Skin of body (tissue), 2 donors: Measurements from ENCODE around the gene RPUSD4. TPM values are rescaled to one million over a fixed set of nuclear protein-coding genes. Genes with fewer than 3 reads are reported as not detected.

Experiments used
- DNase-seq: peaks from one replicate; lab custom pipeline; 2025; lab: John Stamatoyannopoulos, UW
- total RNA-seq: library from RNA; depleted of rRNA; stranded (reverse); fragments of >200 nt; gene quantifications from one replicate; pipeline ENCODE4 v1.2.3, GENCODE V29; 2014

RPUSD4 gene
- total RNA-seq, 1 donor from 2014 or later, result 25.0 TPM

GRCh38 chr11:126214441-126214840 lies 3.0 kb upstream of the RPUSD4 start:
- DNase-seq, result no peak

- DNase-seq, result no peak
Observed at GRCh38 chr11:126212089-126212660, 725 bp upstream of the RPUSD4 start.

DNA sequence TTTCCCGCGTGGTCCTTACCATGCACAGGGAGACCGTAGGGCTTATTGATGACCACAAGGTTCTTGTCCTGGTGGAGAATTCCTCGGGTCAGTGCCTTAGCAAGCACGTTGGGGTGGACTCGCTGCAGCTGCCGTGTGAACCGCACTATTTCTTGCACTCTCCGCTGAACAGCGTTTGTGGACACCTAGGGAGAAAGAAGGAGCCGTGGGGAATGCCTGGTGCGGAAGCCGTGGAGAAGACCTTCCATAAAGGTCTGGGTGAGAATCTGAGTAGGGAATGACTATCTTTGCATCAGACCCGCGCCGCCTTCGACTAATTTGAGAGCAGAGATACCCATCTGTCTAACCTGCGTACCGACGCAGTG lies 597 bp downstream of the RPUSD4 start:
- no peak for DNase-seq

DNA sequence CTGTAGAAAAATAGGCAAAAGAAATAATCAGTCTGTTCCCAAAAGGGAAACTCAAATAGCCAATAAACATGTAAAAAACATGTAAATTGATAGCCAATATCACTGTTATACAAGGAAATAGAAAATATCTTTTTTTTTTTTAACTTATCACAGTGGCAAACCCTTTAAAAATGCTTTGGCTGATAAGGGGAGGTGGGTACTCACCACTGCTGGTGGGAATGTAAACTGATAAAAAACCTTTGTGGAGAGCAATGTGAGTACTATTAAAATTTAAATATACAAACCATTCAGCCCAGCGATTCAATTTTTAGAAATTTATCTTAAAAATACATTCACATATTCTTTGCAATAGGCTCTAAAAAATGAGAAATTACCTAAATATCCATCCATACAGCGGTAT lies 3.6 kb downstream of the RPUSD4 start:
- DNase-seq, result no peak

GRCh38 chr11:126205359-126205758 lies 6.1 kb downstream of the RPUSD4 start:
- no peak for DNase-seq

DNA sequence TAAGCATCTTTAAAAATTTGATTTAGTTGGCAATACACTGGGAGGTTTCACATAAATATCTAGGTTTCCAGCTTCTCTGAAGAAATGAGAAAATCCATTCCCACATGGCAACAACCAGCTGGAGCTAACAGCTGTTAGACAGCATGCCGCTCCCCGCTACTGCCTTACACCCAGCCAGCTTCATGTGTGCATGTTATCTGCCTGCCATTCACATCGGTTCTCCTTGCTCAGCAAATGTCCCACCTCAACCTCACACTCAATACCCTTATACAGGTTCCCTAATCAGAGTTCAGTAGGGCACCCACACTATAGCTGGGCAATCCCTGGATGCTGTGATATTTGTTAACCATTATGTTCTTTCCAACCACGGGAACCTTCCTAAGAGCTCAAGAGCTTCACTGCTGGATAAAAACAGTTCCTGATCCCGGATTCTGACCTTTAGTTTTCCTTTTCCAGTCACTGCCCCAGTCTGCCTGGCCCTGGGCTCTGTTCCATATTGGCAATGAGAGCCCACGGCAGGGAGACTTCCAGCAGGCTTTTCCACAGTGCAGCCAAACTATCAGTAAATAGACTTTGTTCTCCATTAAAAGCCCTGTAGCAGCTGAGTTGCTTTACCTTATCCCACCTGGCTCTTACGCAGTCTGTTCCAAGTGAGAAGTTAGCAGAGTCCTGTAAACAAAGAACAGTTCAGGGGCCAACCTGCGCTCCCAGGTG lies 8.6 kb downstream of the RPUSD4 start:
- DNase-seq, result no peak

- no peak for DNase-seq
Observed at GRCh38 chr11:126198648-126199047, 12.8 kb downstream of the RPUSD4 start.

DNA sequence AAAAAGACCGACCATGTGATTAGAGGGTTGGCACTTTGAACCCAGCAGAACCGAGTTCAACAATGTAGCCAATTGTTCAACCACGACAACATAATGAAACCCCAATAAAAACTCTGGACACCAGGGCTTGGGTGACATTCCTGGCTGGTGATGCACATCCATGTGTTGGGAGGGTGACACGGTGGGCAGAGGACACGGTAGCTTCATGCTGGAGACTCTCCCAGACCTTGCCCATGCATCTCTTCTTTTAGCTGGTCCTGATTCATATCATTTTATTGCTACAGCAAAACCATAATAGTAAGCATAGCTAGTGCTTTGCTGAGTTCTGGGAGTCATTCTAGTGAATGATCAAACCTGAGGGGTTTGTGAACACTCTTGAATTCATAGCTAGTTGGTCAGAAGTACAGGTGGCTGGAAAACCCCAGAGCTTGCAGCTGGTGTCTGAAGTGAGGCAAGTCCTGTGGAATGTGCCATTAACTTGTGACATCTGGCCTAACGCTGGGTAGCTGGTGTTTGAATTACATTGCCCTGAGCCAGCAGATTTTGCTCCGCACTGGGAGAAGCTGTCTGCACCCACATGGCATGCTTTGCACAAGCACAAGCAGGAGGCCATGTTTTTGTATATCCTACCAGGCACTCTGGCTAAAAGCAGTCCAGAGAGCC lies 14.0 kb downstream of the RPUSD4 start:
- DNase-seq, result no peak

GRCh38 chr11:126195119-126195518 lies 16.3 kb downstream of the RPUSD4 start:
- DNase-seq, result no peak

- peak; percentile 60 for DNase-seq
Observed at GRCh38 chr11:126194121-126194543, 17.3 kb downstream of the RPUSD4 start.

DNA sequence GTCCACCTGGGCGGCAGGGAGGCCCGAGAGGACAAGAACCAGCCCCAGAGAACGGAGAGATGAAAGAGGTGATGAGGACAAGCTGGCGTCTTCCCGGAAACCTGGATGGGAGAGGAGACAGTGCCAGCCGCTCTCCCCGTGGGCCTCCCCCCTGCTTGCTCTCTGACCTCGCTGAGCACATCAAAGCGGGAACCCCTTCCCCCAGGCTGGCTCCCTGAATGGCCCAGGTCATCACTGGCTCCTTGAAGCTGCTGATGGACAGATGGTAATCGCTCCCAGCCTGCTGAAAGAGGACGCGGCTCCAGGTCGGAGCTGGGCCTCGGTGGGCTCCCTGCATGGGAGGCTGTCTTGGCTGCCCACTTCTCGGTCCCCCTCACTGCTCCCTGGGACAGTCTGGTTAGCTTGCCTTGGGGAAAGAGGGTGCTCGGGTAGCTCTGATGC lies 18.4 kb downstream of the RPUSD4 start:
- no peak for DNase-seq

DNA sequence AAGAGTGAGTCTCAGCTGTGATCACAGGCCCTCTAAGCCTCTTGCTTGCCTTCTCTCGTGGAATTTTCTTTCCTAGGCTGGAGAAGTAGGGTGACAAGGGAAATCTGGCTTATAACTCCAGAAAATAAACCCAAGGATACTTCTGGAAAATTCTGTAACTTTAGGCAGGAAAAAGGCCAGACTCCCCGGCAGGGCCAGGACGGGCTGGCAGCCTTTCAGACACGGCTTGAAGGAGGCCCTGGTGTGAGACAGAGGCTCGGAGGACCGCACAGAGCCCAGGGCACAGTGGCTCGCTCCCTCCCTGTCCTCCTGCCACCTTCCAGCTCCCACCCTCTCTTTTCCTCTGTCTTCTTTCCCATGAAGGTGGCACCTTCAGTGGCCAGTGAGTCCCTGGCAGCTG lies 19.1 kb downstream of the RPUSD4 start:
- no peak for DNase-seq

DNA sequence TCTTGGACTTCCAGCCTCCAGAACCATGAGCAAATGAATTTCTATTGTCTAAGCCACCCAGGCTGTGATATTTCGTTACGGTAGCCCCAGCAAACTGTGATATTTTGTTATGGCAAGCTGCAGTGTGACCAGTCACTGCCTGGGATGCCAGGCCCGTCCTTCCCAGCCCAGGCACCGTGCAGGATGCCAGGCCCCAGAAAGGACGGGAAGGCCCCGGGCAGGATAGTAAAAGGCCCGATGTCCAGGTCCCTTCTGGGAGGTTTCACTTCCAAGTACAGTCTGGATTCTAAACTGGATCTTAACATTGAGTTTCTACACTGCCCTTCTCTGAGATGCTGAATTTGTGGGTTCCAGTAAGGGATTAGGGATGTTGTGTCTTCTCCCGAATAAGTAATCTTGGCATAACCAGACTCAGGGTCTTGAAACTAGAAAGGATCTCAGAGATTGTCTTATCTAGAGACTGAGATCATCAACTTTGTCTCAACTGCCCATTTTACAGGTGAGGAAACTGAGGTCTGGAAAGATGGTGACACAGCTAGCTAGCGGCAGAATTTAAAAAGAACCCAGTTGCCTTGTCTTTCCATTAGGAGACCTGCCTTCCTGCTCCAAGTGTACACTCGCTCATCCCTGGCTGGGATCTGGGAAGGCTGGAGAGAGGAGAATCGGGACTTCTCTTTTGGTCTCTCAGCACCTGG lies 19.9 kb downstream of the RPUSD4 start:
- no peak for DNase-seq

DNA sequence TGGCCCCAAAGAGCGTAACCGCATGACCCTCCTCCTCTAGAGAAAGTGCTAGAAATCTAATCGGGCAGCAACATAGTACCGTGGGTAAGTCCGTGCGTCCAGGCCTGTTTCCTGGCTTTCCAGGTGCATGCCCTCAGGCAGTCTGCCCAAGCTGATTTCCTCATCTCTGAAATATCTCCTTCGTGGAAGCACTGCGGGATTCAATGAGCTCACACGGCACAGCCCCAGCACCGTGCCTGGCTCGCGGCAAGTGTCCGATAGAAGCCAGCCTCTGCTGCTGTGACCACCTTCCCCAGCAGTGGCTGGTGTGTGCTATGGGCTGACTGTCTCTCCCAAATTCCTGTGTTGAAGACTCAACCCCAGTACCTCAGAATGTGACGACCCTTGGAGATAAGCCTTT lies 20.7 kb downstream of the RPUSD4 start:
- no peak for DNase-seq

DNA sequence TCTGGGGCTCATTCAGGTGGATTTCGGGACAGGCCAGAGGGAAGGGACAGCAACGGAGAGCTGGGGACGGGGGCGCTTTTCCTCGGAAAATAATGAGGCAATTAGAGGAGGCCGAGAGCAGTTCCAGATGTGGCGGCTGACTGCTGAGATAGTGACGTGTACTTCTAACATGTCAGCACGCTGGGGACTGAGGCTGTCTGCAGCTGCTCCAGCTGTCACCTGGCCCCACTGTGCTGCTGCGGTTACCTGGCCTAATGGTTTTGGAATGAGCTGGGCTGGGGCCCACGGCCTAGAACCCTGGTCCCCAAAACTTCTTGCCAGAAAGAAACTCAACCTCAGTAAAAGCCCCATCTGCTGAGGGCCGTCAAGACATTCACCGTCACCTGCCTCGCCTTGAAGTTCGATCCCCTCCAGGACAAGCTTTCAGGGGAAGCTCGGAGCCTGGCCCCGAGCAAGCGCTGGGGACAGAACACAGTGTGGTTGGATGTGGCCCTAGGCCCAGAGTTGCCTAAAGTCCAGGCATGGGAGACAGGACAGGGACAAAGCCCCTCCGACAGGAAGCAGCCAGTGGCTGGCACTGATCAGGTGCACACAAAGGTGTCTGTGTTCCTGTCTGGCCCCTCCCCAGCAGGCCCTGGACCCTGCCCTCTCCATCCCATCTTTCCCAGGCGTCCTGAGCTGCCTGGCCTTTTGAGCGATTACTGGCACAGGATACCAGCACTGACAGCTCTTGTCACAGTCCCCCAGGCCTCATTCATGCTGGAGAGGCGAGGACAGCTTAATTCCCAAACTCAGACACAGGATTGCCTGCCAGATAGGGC lies 22.1 kb downstream of the RPUSD4 start:
- peak; percentile 47 for DNase-seq

GRCh38 chr11:126188332-126189108 lies 22.9 kb downstream of the RPUSD4 start:
- no peak for DNase-seq

- no peak for DNase-seq
Observed at GRCh38 chr11:126186708-126187529, 24.5 kb downstream of the RPUSD4 start.

DNA sequence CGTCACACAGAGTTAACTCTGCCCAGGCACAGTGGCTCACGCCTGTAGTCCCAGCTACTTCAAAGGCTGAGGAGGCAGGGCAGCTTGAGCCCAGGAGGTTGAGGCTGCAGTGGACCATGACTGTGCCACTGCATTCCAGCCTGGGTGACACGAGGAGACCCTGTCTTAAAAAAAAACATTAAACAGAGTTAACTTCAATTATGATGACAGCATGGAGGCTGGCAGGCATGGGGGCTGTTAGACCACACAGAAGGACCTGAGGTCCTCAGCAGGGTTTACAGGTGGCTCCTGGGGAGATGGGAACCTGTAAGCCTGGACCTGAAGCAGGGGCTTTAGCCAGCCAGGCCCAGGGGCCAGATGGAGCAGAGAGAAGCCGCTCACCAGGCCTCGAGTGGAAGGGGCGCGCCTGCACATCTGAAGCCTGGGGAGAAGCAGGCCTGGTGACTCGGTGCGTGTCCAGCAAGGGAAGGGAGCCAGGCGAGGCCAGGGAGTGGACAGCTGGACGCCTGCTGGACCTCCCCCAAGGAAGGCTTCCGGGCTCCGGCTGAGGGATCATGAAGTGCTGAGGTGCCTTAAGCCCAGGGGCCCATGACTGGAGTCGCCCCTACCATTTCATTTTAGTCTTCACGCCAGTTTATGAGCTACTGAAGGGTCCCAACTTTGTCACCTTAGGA lies 25.3 kb downstream of the RPUSD4 start:
- DNase-seq, result no peak
